ENCODE data around the gene MAST4.

Gene MAST4

GRCh38 chr5:66889056-66889455 lies 292.9 kb downstream of the MAST4 start:
- Histone ChIP-seq H3K9me3 (ENCODE audit: control insufficient read depth, insufficient read depth, low read depth, low read length) (no peaks in the 10 kb centered on the region), H3K4me1 (ENCODE audit: control insufficient read depth, insufficient read depth, low read length) (no peaks in the 10 kb centered on the region; the same call in 1 of the 2 replicates), H3K27ac (ENCODE audit: extremely low read depth, low read depth, low read length) (no peak overlapping the region), H3K36me3 (ENCODE audit: control insufficient read depth in 2 of 2, insufficient read depth in 1 of 2, low read length in 2 of 2) (no peaks in the 10 kb centered on the region), H3K4me3 (ENCODE audit: low read depth, low read length) (no peak overlapping the region)
- no peak for TF ChIP-seq ELK4 (IDR thresholded peaks at IDR 0.05; ENCODE audit: borderline replicate concordance, low read depth, low read length)
- TF ChIP-seq SETDB1 (IDR thresholded peaks at IDR 0.05; ENCODE audit: insufficient read length, low read length), result no peak
- no peak for TF ChIP-seq ZFP69B (tag by site-specific recombination; IDR thresholded peaks at IDR 0.05)
- TF ChIP-seq ZNF280D (tag by site-specific recombination; IDR thresholded peaks at IDR 0.05), result no peak
- CTCF ChIA-PET, result interaction anchor here (0.9 kb wide), 1 partner anchor 268 kb away, joined by 4 read pairs; no protein-coding TSS in a partner anchor
- POLR2A ChIA-PET, result no interaction called here

GRCh38 chr5:66889524-66889923 lies 293.3 kb downstream of the MAST4 start:
- Histone ChIP-seq H3K4me3 (ENCODE audit: low read depth, low read length) (no peak overlapping the region), H3K4me1 (ENCODE audit: control insufficient read depth, insufficient read depth, low read length) (no peaks in the 10 kb centered on the region; the same call in 1 of the 2 replicates), H3K36me3 (ENCODE audit: control insufficient read depth in 2 of 2, insufficient read depth in 1 of 2, low read length in 2 of 2) (no peaks in the 10 kb centered on the region), H3K9me3 (ENCODE audit: control insufficient read depth, insufficient read depth, low read depth, low read length) (no peaks in the 10 kb centered on the region), H3K27ac (ENCODE audit: extremely low read depth, low read depth, low read length) (no peak overlapping the region)
- ChIA-PET POLR2A (no interaction called here), CTCF (interaction anchor here (0.9 kb wide), 1 partner anchor 267 kb away, joined by 4 read pairs; no protein-coding TSS in a partner anchor)
- TF ChIP-seq ZEB2 (tag by site-specific recombination; IDR thresholded peaks at IDR 0.05) (no peak), ZNF664 (tag by site-specific recombination; IDR thresholded peaks at IDR 0.05) (no peak), ZNF660 (tag by site-specific recombination; IDR thresholded peaks at IDR 0.05) (no peak), ZNF549 (tag by site-specific recombination; IDR thresholded peaks at IDR 0.05) (no peak), ZNF629 (tag by site-specific recombination; IDR thresholded peaks at IDR 0.05) (no peak), ZNF48 (tag by site-specific recombination; IDR thresholded peaks at IDR 0.05) (no peak)

GRCh38 chr5:66891184-66891925 lies 295.2 kb downstream of the MAST4 start:
- Histone ChIP-seq H3K36me3 (ENCODE audit: control insufficient read depth in 2 of 2, insufficient read depth in 1 of 2, low read length in 2 of 2) (no peaks in the 10 kb centered on the region), H3K4me1 (ENCODE audit: control insufficient read depth, insufficient read depth, low read length) (no peaks in the 10 kb centered on the region; the same call in 1 of the 2 replicates), H3K9me3 (ENCODE audit: control insufficient read depth, insufficient read depth, low read depth, low read length) (no peaks in the 10 kb centered on the region), H3K27ac (ENCODE audit: extremely low read depth, low read depth, low read length) (no peak overlapping the region), H3K4me3 (ENCODE audit: low read depth, low read length) (no peak overlapping the region)
- POLR2A ChIA-PET, result no interaction called here
- CTCF ChIA-PET, result no interaction called here
- TF ChIP-seq WT1 (tag by site-specific recombination; IDR thresholded peaks at IDR 0.05), result 0 out of 2 replicates have a peak, but pooled peaks have one; percentile 15
- no peak for TF ChIP-seq ZBTB44 (tag by site-specific recombination; IDR thresholded peaks at IDR 0.05)
- no peak for TF ChIP-seq PRDM1 (tag by site-specific recombination; IDR thresholded peaks at IDR 0.05)
- no peak for TF ChIP-seq ZBTB48 (tag by site-specific recombination; IDR thresholded peaks at IDR 0.05)
- no peak for TF ChIP-seq ZNF292 (tag by site-specific recombination; IDR thresholded peaks at IDR 0.05; ENCODE audit: borderline replicate concordance, low read depth)
- peak; percentile 21; the same call in 1 of the 2 replicates for TF ChIP-seq PRDM10 (tag by site-specific recombination; IDR thresholded peaks at IDR 0.05)
- TF ChIP-seq ZNF660 (tag by site-specific recombination; IDR thresholded peaks at IDR 0.05), result no peak
- TF ChIP-seq ZFHX2 (tag by site-specific recombination; conservative IDR thresholded peaks at IDR 0.05), result no peak
- 0 out of 2 replicates have a peak, but pooled peaks have one; percentile 23 for TF ChIP-seq YY2 (tag by site-specific recombination; IDR thresholded peaks at IDR 0.05)
- TF ChIP-seq ZNF560 (tag by site-specific recombination; IDR thresholded peaks at IDR 0.05; ENCODE audit: borderline replicate concordance), result no peak
- no peak for TF ChIP-seq ZNF529 (tag by site-specific recombination; IDR thresholded peaks at IDR 0.05; ENCODE audit: insufficient replicate concordance)
